Measurements from ENCODE around the gene CDK5R2.

DNA sequence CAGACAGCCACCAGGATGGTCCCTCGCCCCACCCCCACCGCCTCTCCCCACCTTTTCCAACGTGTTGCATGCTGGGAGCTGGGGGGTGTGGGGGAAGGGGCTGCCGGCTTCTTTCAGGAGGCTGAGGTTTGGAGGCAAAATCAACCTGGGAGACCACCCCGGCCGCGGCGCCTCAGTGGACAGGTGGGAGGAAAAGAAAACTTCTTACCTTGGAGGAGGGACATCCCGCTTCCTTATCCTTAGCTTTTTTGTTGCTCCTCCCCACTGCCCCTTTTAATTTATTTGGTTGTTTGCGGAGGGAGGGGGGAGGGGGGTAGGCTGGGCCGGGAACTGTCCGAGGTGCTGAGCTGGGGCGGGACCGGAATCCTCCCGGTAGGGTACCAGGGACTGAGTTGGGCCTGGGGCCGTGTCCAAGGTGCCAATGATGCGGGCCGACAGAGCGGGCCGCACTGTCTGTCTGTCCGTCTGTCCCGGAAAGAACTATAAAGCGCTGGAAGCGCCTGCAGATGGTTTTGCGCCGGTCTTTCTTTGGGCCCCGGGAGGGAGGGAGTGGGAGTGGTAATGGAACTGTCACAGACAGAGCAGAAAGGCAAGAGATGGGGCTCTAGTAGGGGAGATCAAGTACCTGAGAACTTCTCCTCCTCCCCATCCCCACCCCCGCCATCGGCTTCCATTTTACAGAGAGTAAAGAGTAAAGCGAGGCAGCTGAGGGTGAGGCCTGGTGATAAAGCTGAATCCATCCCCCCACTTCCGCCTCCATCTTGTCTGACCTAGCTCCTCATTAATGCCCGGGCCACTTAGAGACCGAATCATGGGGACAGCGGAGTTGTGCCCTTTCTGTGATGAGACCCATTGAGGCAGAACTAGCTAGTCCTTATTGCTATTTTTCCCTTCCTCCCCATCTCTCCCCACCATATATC lies 2.4 kb downstream of the CDK5R2 start:
- TF ChIP-seq YY1 (IDR thresholded peaks at IDR 0.05; ENCODE audit: insufficient read depth, insufficient read length) (no peak), ZNF274 (IDR thresholded peaks at IDR 0.05; ENCODE audit: low read depth, low read length) (no peak), SUZ12 (IDR thresholded peaks at IDR 0.05; ENCODE audit: extremely low read depth, insufficient read depth, insufficient read length) (no peak)
